PFSK-1 (cell line): Measurements from ENCODE around the gene ACOX2.

Experiments used
- FOXP2 ChIP-seq: optimal IDR thresholded peaks from 2 replicates; pipeline ENCODE3; 2011; ENCODE audit warnings: borderline replicate concordance, control low read depth, inconsistent platforms; ENCODE audit not compliant: insufficient read depth; ENCODE audit errors: extremely low read length, extremely low read depth
- POLR2AphosphoS5 ChIP-seq: IDR thresholded peaks from 2 replicates; pipeline ENCODE4 v1.6.1; 2012; ENCODE audit warnings: low read depth, mild to moderate bottlenecking, control low read depth, low read length, moderate library complexity
- REST ChIP-seq, 2 experiments: IDR thresholded peaks; 2 replicates each; pipeline versions ENCODE4 v1.6.1 to v1.8.0; 2011 to 2012; ENCODE audit warnings: low read depth in 2 of 2, low read length in 2 of 2, control low read depth in 1 of 2, inconsistent platforms in 1 of 2, mild to moderate bottlenecking in 1 of 2, moderate library complexity in 1 of 2; ENCODE audit not compliant: insufficient read depth in 1 of 2
- SIN3A ChIP-seq: IDR thresholded peaks from 2 replicates; pipeline ENCODE4 v1.6.1; 2012; ENCODE audit warnings: mild to moderate bottlenecking, low read length, moderate library complexity, borderline replicate concordance; ENCODE audit not compliant: insufficient read depth
- TAF1 ChIP-seq: IDR thresholded peaks from 2 replicates; pipeline ENCODE4 v1.6.1; 2012; ENCODE audit warnings: low read length, control low read depth, borderline replicate concordance; ENCODE audit not compliant: insufficient read depth

The ACOX2 gene

GRCh38 chr3:58496206-58496857, 40.7 kb downstream of the ACOX2 start:
- TF ChIP-seq SIN3A = no peak
- TF ChIP-seq FOXP2 = no peak
- no peak for TF ChIP-seq REST (IDR thresholded peaks at IDR 0.05; ENCODE audit: insufficient read depth in 1 of 2, low read depth in 2 of 2, low read length in 2 of 2)
- no peak for TF ChIP-seq TAF1
- no peak for TF ChIP-seq POLR2AphosphoS5

GRCh38 chr3:58495101-58495500, 41.9 kb downstream of the ACOX2 start:
- no peak for TF ChIP-seq TAF1
- no peak for TF ChIP-seq POLR2AphosphoS5
- TF ChIP-seq REST (IDR thresholded peaks at IDR 0.05; ENCODE audit: insufficient read depth in 1 of 2, low read depth in 2 of 2, low read length in 2 of 2) = no peak
- TF ChIP-seq FOXP2 = no peak
- no peak for TF ChIP-seq SIN3A

GRCh38 chr3:58494107-58494506, 42.9 kb downstream of the ACOX2 start:
- TF ChIP-seq REST (IDR thresholded peaks at IDR 0.05; ENCODE audit: insufficient read depth in 1 of 2, low read depth in 2 of 2, low read length in 2 of 2) (no peak), FOXP2 (no peak), POLR2AphosphoS5 (no peak), TAF1 (no peak), SIN3A (no peak)

- no peak for TF ChIP-seq FOXP2
- TF ChIP-seq SIN3A = no peak
- TF ChIP-seq POLR2AphosphoS5 = no peak
- no peak for TF ChIP-seq TAF1
- no peak for TF ChIP-seq REST (IDR thresholded peaks at IDR 0.05; ENCODE audit: insufficient read depth in 1 of 2, low read depth in 2 of 2, low read length in 2 of 2)
Measured at GRCh38 chr3:58492494-58492905, 44.5 kb downstream of the ACOX2 start.
